GM13977 (cell line): ENCODE measurements around the gene UGT1A6.

Experiments
- DNase-seq: peaks from one replicate; pipeline ENCODE4 v3.0.0; 2012; ENCODE audit warnings: low spot score
- CTCF ChIP-seq: IDR thresholded peaks from 2 replicates; pipeline ENCODE4 v1.5.1; 2012; ENCODE audit warnings: mild to moderate bottlenecking, control low read depth; ENCODE audit not compliant: insufficient read depth; ENCODE audit errors: extremely low read depth, missing control alignments
- in situ Hi-C: fragments of 300-500 bp; cut with MboI; formaldehyde crosslinking; loops from one replicate; pipeline ENCODE4 v1.12.0; 2022; ENCODE audit warnings: low sequenced_read_pairs, low pct_unique_long_range_greater_than_20kb, mixed read lengths, inconsistent platforms; ENCODE audit not compliant: unreplicated experiment

Gene UGT1A6

GRCh38 chr2:233802132-233802815, 109.6 kb downstream of the UGT1A6 start:
- in situ Hi-C loops: no loop called here

GRCh38 chr2:233803292-233803911, 110.7 kb downstream of the UGT1A6 start:
- no peak for DNase-seq
- in situ Hi-C loops: no loop called here
- TF ChIP-seq CTCF: no peak

More at GRCh38 chr2:233802132-233802815, 109.6 kb downstream of the UGT1A6 start:
- no peak for DNase-seq
- TF ChIP-seq CTCF: no peak

- no peak for DNase-seq
Observed at GRCh38 chr2:233803994-233804393, 111.3 kb downstream of the UGT1A6 start.

GRCh38 chr2:233807215-233807865, 114.7 kb downstream of the UGT1A6 start:
- in situ Hi-C loops: no loop called here
- DNase-seq: no peak
- peak; percentile 5 for TF ChIP-seq CTCF

More at GRCh38 chr2:233803994-233804393, 111.3 kb downstream of the UGT1A6 start:
- in situ Hi-C loops: no loop called here
- TF ChIP-seq CTCF: no peak

GRCh38 chr2:233807966-233808935, 115.6 kb downstream of the UGT1A6 start:
- in situ Hi-C loops: no loop called here
- TF ChIP-seq CTCF: no peak
- DNase-seq: no peak

- DNase-seq: no peak
- in situ Hi-C loops: no loop called here
- TF ChIP-seq CTCF: no peak
Observed at GRCh38 chr2:233810385-233810784, 117.7 kb downstream of the UGT1A6 start.
